Fibroblast of the aortic adventitia (primary cell): ENCODE data around the gene CENPA. TPM values are rescaled to one million over a fixed set of nuclear protein-coding genes. Genes with fewer than 3 reads are reported as not detected.

Source experiments
- DNase-seq: peaks from one replicate; pipeline ENCODE4 v3.0.0-alpha.2; 2010; ENCODE audit warnings: low read depth
- H3K4me3 ChIP-seq: 2 replicates; pipeline ENCODE4 v1.5.1; 2011; ENCODE audit warnings: low read depth, mild to moderate bottlenecking, control low read depth, low read length, moderate library complexity
- CTCF ChIP-seq: IDR thresholded peaks from 2 replicates; pipeline ENCODE4 v1.5.1; 2011; ENCODE audit warnings: mild to moderate bottlenecking, low read length, control low read depth, inconsistent platforms; ENCODE audit not compliant: insufficient read depth
- total RNA-seq: library from RNA; depleted of rRNA; stranded (reverse); fragments of >200 nt; gene quantifications from 2 replicates; pipeline ENCODE4 v1.2.3, GENCODE V29; 2012; ENCODE audit warnings: low replicate concordance

Gene CENPA
- total RNA-seq, 1 donor: 9.2 TPM

- no peak overlapping the region for H3K4me3 ChIP-seq
- TF ChIP-seq CTCF: no peak
- no peak for DNase-seq
These were observed 32.4 kb downstream of the CENPA start for GRCh38 chr2:26818255-26818654.

GRCh38 chr2:26818972-26819371 lies 33.1 kb downstream of the CENPA start:
- no peak for DNase-seq
- TF ChIP-seq CTCF: no peak

GRCh38 chr2:26820932-26821331 lies 35.1 kb downstream of the CENPA start:
- no peak for DNase-seq
- no peak overlapping the region for H3K4me3 ChIP-seq
- no peak for TF ChIP-seq CTCF

More at GRCh38 chr2:26818972-26819371, 33.1 kb downstream of the CENPA start:
- no peak overlapping the region for H3K4me3 ChIP-seq

GRCh38 chr2:26822877-26823276 lies 37.0 kb downstream of the CENPA start:
- TF ChIP-seq CTCF: no peak
- H3K4me3 ChIP-seq: no peak overlapping the region
- DNase-seq: no peak

GRCh38 chr2:26838121-26838906 lies 52.5 kb downstream of the CENPA start:
- H3K4me3 ChIP-seq: no peak overlapping the region
- DNase-seq: peak; percentile 57
- TF ChIP-seq CTCF: peak; percentile 41

GRCh38 chr2:26840937-26841610 lies 55.2 kb downstream of the CENPA start:
- no peak overlapping the region for H3K4me3 ChIP-seq
- no peak for DNase-seq
- peak; percentile 8 for TF ChIP-seq CTCF
